ENCODE results near the gene HNRNPUL2.
A peak's percentile ranks its signal among the peaks of the same experiment; 100 is the strongest.

The HNRNPUL2 gene

DNA sequence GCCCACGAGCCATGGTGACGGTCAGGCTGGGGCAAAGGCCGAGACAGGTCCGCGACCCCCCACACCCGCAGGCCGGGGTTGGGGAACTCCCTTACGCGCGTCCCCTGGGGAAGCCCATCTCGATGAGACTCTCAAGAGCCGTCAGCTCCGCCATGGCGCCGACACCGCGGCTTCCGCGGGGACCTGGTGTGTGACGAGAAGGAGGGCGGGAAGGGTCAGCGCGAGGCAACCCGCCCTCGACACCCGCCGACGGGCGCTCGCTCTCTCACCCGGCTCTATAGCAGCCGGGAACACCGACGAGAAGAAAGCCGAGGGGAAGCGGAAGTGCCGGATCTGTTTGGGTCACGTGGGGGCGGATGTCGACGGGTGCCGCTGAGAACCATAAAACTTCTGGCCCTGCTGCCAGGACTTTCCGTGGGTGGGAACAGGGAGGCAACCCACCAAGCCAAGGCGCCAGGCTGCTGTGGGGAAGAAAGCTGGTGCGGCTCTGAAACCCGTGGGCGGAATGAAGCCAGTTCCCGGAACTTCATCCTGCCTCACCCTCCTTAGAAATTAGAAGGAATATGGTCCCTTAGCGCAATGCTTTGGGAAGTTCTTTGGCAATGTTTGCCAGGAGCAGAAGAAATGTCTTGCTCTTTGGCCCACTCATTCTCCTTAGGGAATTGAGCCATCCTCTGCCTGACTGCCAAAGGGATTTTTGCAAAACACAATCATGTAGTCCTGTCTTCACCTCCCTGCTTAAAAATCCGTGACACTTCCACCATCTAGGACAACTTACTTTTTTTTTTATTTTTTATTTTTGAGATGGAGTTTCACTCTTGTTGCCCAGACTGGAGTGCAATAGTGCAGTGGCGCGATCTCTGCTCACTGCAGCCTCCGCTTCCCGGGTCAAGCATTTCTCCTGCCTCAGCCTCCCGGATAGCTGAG, 48.2 kb downstream of the HNRNPUL2 start, which contains the start of gene UBXN1:
Gene UBXN1 (minus strand): TSS at position 304 of the 927 bp plus-strand sequence. CDS start 150 bp downstream, at position 154.
- TF ChIP-seq YY1 (IDR thresholded peaks at IDR 0.05; ENCODE audit: low read depth) (peak; percentile 46; the same call in 1 of the 2 replicates), FOXM1 (IDR thresholded peaks at IDR 0.05; ENCODE audit: borderline replicate concordance, low read depth) (no peak), TEAD4 (IDR thresholded peaks at IDR 0.05) (no peak), NFIC (IDR thresholded peaks at IDR 0.05) (peak; percentile 52; the same call in 1 of the 2 replicates), CEBPB (IDR thresholded peaks at IDR 0.05) (peak; percentile 16; the same call in 1 of the 2 replicates), USF1 (IDR thresholded peaks at IDR 0.05) (peak; percentile 100), CREB1 (IDR thresholded peaks at IDR 0.05; ENCODE audit: low read depth) (no peak), RAD21 (IDR thresholded peaks at IDR 0.05; ENCODE audit: low read depth) (no peak), EP300 (IDR thresholded peaks at IDR 0.05; ENCODE audit: borderline replicate concordance) (no peak), ZBTB7A (IDR thresholded peaks at IDR 0.05; ENCODE audit: low read depth) (no peak), TAF1 (IDR thresholded peaks at IDR 0.05; ENCODE audit: low read depth) (peak; percentile 58), EGR1 (IDR thresholded peaks at IDR 0.05) (peak; percentile 86), TCF12 (IDR thresholded peaks at IDR 0.05; ENCODE audit: low read depth) (peak; percentile 62)
- TF ChIP-seq, protein P1, sequence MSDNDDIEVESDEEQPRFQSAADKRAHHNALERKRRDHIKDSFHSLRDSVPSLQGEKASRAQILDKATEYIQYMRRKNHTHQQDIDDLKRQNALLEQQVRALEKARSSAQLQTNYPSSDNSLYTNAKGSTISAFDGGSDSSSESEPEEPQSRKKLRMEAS (IDR thresholded peaks at IDR 0.05): peak; percentile 86
- TF ChIP-seq, protein P2, sequence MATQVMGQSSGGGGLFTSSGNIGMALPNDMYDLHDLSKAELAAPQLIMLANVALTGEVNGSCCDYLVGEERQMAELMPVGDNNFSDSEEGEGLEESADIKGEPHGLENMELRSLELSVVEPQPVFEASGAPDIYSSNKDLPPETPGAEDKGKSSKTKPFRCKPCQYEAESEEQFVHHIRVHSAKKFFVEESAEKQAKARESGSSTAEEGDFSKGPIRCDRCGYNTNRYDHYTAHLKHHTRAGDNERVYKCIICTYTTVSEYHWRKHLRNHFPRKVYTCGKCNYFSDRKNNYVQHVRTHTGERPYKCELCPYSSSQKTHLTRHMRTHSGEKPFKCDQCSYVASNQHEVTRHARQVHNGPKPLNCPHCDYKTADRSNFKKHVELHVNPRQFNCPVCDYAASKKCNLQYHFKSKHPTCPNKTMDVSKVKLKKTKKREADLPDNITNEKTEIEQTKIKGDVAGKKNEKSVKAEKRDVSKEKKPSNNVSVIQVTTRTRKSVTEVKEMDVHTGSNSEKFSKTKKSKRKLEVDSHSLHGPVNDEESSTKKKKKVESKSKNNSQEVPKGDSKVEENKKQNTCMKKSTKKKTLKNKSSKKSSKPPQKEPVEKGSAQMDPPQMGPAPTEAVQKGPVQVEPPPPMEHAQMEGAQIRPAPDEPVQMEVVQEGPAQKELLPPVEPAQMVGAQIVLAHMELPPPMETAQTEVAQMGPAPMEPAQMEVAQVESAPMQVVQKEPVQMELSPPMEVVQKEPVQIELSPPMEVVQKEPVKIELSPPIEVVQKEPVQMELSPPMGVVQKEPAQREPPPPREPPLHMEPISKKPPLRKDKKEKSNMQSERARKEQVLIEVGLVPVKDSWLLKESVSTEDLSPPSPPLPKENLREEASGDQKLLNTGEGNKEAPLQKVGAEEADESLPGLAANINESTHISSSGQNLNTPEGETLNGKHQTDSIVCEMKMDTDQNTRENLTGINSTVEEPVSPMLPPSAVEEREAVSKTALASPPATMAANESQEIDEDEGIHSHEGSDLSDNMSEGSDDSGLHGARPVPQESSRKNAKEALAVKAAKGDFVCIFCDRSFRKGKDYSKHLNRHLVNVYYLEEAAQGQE (IDR thresholded peaks at IDR 0.05; ENCODE audit: low read depth): no peak

GRCh38 chr11:62678433-62678769, 48.9 kb downstream of the HNRNPUL2 start:
- TF ChIP-seq CEBPB (IDR thresholded peaks at IDR 0.05) (no peak), ZBTB7A (IDR thresholded peaks at IDR 0.05; ENCODE audit: low read depth) (no peak)

DNA sequence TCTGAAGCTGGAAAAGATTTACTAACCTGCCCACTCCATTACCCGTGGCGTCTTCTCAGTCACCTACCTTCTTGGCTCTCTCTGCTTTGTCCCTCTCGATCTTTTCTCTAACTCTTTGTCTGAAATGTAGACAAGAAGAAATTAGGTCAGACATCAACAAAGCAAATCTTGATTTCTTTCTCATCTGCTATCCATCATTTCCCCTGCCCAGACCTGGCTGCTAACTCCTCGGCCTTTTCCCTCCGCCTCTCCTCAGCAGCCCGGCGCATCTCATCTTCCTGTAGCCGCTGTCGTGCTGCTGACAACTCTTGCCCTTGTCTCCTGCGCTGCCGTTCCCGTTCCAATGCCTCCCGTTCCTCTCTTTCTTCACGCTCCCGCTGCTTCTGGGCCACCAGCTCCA, 49.5 kb downstream of the HNRNPUL2 start:
- TF ChIP-seq USF1 (IDR thresholded peaks at IDR 0.05) (no peak), TCF12 (IDR thresholded peaks at IDR 0.05; ENCODE audit: low read depth) (no peak), RAD21 (IDR thresholded peaks at IDR 0.05; ENCODE audit: low read depth) (no peak), TAF1 (IDR thresholded peaks at IDR 0.05; ENCODE audit: low read depth) (no peak), TEAD4 (IDR thresholded peaks at IDR 0.05) (no peak), ZBTB7A (IDR thresholded peaks at IDR 0.05; ENCODE audit: low read depth) (no peak), EGR1 (IDR thresholded peaks at IDR 0.05) (no peak), NFIC (IDR thresholded peaks at IDR 0.05) (no peak), CREB1 (IDR thresholded peaks at IDR 0.05; ENCODE audit: low read depth) (no peak)
- TF ChIP-seq, protein P1 (IDR thresholded peaks at IDR 0.05): no peak
- TF ChIP-seq, protein P2 (IDR thresholded peaks at IDR 0.05; ENCODE audit: low read depth): no peak

DNA sequence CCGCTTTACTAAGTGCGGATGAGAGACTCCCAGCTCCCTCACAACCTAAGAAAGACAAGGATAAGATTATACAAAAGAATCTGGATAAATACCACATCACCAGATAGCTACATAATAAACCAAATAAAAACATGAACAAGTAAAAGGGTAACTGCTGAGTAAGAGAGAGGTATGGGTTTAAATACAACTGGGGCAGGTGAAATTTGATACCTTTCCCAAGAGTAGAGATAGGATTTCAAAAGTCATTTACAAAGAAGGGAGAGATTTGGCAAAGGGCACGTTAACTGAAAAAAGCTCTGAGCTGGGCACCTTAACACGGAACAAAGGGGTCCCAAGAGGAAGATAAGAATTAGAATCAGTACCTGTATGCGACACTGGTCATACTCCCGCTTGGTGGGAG, 50.1 kb downstream of the HNRNPUL2 start:
- no peak for TF ChIP-seq NFIC (IDR thresholded peaks at IDR 0.05)

DNA sequence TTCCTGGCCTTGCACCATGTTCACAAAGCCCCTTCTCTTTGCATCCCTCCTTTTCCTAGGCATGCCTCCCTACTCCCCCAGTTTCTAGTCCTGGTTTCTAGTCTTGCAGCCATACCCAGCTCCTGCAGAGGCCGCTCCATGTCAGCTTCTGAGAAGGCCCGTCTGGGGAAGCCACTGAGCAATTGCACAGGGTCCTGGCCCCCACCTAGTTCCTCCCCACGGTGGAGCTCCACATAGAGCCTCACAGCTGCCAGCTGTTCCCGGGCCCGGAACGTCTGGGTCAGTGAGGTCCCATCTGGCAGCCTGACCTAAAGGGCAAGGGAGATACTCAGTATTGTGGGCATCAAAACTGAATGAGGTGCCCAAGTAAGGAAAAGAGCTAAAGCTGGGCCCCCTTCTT, 50.6 kb downstream of the HNRNPUL2 start:
- TF ChIP-seq TEAD4 (IDR thresholded peaks at IDR 0.05) (no peak), EP300 (IDR thresholded peaks at IDR 0.05; ENCODE audit: borderline replicate concordance) (no peak), RAD21 (IDR thresholded peaks at IDR 0.05; ENCODE audit: low read depth) (no peak), CREB1 (IDR thresholded peaks at IDR 0.05; ENCODE audit: low read depth) (no peak), ZBTB7A (IDR thresholded peaks at IDR 0.05; ENCODE audit: low read depth) (no peak), USF1 (IDR thresholded peaks at IDR 0.05) (no peak), EGR1 (IDR thresholded peaks at IDR 0.05) (no peak), TCF12 (IDR thresholded peaks at IDR 0.05; ENCODE audit: low read depth) (no peak), TAF1 (IDR thresholded peaks at IDR 0.05; ENCODE audit: low read depth) (no peak), CEBPB (IDR thresholded peaks at IDR 0.05) (no peak), NFIC (IDR thresholded peaks at IDR 0.05) (no peak), YY1 (IDR thresholded peaks at IDR 0.05; ENCODE audit: low read depth) (no peak), FOXM1 (IDR thresholded peaks at IDR 0.05; ENCODE audit: borderline replicate concordance, low read depth) (no peak)
- TF ChIP-seq, protein P2 (IDR thresholded peaks at IDR 0.05; ENCODE audit: low read depth): no peak
- TF ChIP-seq, protein P1 (IDR thresholded peaks at IDR 0.05): no peak

Measured in Ishikawa (cell line).